Natural killer cell treated with Interleukin-12 subunit alpha and Interleukin-12 subunit beta and Interleukin-15 and Interleukin-18, amount 100 ng/mL, for 72 hours (primary cell): ENCODE measurements around the gene FADS3. TPM values are rescaled to one million over a fixed set of nuclear protein-coding genes. Genes with fewer than 3 reads are reported as not detected.
A peak's percentile ranks its signal among the peaks of the same experiment; 100 is the strongest.

Experiments
- ATAC-seq, 2 donors: fragments of 150-1000 bp; cut with Tn5 transposase in 1 of 2; sonication (Bioruptor Pico), chemical (Tn5 transposase) in 1 of 2; 2 replicates each; pipeline ENCODE4 v1.10.0; 2021
- DNase-seq: peaks from one replicate; pipeline ENCODE4 v3.0.0; 2022; ENCODE audit warnings: low spot score
- H3K27ac Mint-ChIP-seq, 2 donors: 1 replicate in 1 of 2; 2 replicates in 1 of 2; pipeline ENCODE4 v1.8.0; 2022; ENCODE audit warnings: mixed read lengths in 2 of 2, mild to moderate bottlenecking in 1 of 2, moderate library complexity in 1 of 2
- H3K27me3 Mint-ChIP-seq, 2 donors: 1 replicate in 1 of 2; 2 replicates in 1 of 2; pipeline ENCODE4 v1.8.0; 2022; ENCODE audit warnings: mixed read lengths in 2 of 2
- H3K36me3 Mint-ChIP-seq: one replicate; pipeline ENCODE4 v1.8.0; 2022; ENCODE audit warnings: mixed read lengths
- H3K4me1 Mint-ChIP-seq, 2 donors: 1 replicate in 1 of 2; 2 replicates in 1 of 2; pipeline ENCODE4 v1.8.0; 2022; ENCODE audit warnings: low read depth in 2 of 2, mixed read lengths in 2 of 2, mild to moderate bottlenecking in 1 of 2
- H3K4me3 Mint-ChIP-seq: one replicate; pipeline ENCODE4 v1.8.0; 2022; ENCODE audit warnings: mixed read lengths
- H3K9me3 Mint-ChIP-seq: 2 replicates; pipeline ENCODE4 v1.8.0; 2022; ENCODE audit warnings: mixed read lengths
- total RNA-seq, 2 donors: library from RNA; stranded (reverse); gene quantifications; one replicate each; pipeline ENCODE4 v1.2.3, GENCODE V29; 2022

Gene FADS3
- total RNA-seq, 2 donors from 2014 or later, result 13.2 to 14.0 TPM

- no peak overlapping the region for H3K27ac Mint-ChIP-seq
- H3K4me1 Mint-ChIP-seq, result peaks cover 0 to 10% of the 10 kb centered on the region in 2 donors
- H3K9me3 Mint-ChIP-seq, result no peaks in the 10 kb centered on the region
- H3K36me3 Mint-ChIP-seq, result no peaks in the 10 kb centered on the region
- H3K27me3 Mint-ChIP-seq, result peaks cover 29 to 40% of the 10 kb centered on the region in 2 donors
- ATAC-seq, result peak in 1 of 2 donors; percentile 16
- peak; percentile 54 for DNase-seq
- H3K4me3 Mint-ChIP-seq, result no peak overlapping the region
Measured at GRCh38 chr11:61919705-61920631, 28.6 kb upstream of the FADS3 start.

GRCh38 chr11:61918938-61919704 is 27.8 kb upstream of the FADS3 start:
- H3K9me3 Mint-ChIP-seq, result no peaks in the 10 kb centered on the region
- ATAC-seq, result no peak
- peaks cover 0 to 10% of the 10 kb centered on the region in 2 donors for H3K4me1 Mint-ChIP-seq
- peak; percentile 45 for DNase-seq
- H3K36me3 Mint-ChIP-seq, result no peaks in the 10 kb centered on the region
- H3K27me3 Mint-ChIP-seq, result peaks cover 29 to 45% of the 10 kb centered on the region in 2 donors
- H3K27ac Mint-ChIP-seq, result no peak overlapping the region
- no peak overlapping the region for H3K4me3 Mint-ChIP-seq

GRCh38 chr11:61918251-61918937 is 27.0 kb upstream of the FADS3 start:
- H3K4me3 Mint-ChIP-seq, result peak overlapping the region; percentile 65
- peaks cover 29 to 50% of the 10 kb centered on the region in 2 donors for H3K27me3 Mint-ChIP-seq
- H3K9me3 Mint-ChIP-seq, result no peaks in the 10 kb centered on the region
- peaks cover 0 to 10% of the 10 kb centered on the region in 2 donors for H3K4me1 Mint-ChIP-seq
- no peak for ATAC-seq
- no peak for DNase-seq
- H3K27ac Mint-ChIP-seq, result peak overlapping the region in 1 of 2 donors; percentile 69
- no peaks in the 10 kb centered on the region for H3K36me3 Mint-ChIP-seq

GRCh38 chr11:61917334-61918109 is 26.2 kb upstream of the FADS3 start, which contains the start of gene RAB3IL1:
TSS of gene RAB3IL1 (minus strand) at chr11:61917566. CDS start at chr11:61917367, 199 bp downstream.
- Mint-ChIP-seq H3K4me3 (peak within 1 kb of the TSS; percentile 65), H3K27ac (peak within 1 kb of the TSS in 1 of 2 donors; percentile 69), H3K9me3 (no peaks in the 10 kb centered on the region), H3K27me3 (peaks cover 29 to 56% of the 10 kb centered on the region in 2 donors), H3K4me1 (peaks cover 0 to 10% of the 10 kb centered on the region in 2 donors), H3K36me3 (no peaks in the 10 kb centered on the region)
- ATAC-seq (peak; percentile 26 to 50), DNase-seq (no peak)

- H3K9me3 Mint-ChIP-seq, result no peaks in the 10 kb centered on the region
- H3K36me3 Mint-ChIP-seq, result no peaks in the 10 kb centered on the region
- H3K27ac Mint-ChIP-seq, result no peak overlapping the region
- no peak for DNase-seq
- H3K4me3 Mint-ChIP-seq, result no peak overlapping the region
- peaks cover 29 to 59% of the 10 kb centered on the region in 2 donors for H3K27me3 Mint-ChIP-seq
- no peak for ATAC-seq
- peaks cover 0 to 10% of the 10 kb centered on the region in 2 donors for H3K4me1 Mint-ChIP-seq
Measured at GRCh38 chr11:61916737-61917333, 25.5 kb upstream of the FADS3 start.

GRCh38 chr11:61914471-61915171 is 23.3 kb upstream of the FADS3 start:
- Mint-ChIP-seq H3K27ac (no peak overlapping the region), H3K27me3 (peaks cover 15 to 45% of the 10 kb centered on the region in 2 donors), H3K4me1 (peaks cover 0 to 10% of the 10 kb centered on the region in 2 donors), H3K36me3 (no peaks in the 10 kb centered on the region), H3K9me3 (no peaks in the 10 kb centered on the region), H3K4me3 (no peak overlapping the region)
- no peak for ATAC-seq
- peak; percentile 51 for DNase-seq

- Mint-ChIP-seq H3K4me3 (no peak overlapping the region), H3K4me1 (peaks cover 0 to 10% of the 10 kb centered on the region in 2 donors), H3K27me3 (peaks cover 13 to 43% of the 10 kb centered on the region in 2 donors), H3K9me3 (no peaks in the 10 kb centered on the region), H3K36me3 (no peaks in the 10 kb centered on the region), H3K27ac (no peak overlapping the region)
- DNase-seq (peak; percentile 44), ATAC-seq (no peak)
Measured at GRCh38 chr11:61913699-61914395, 22.5 kb upstream of the FADS3 start.

GRCh38 chr11:61912991-61913698 is 21.8 kb upstream of the FADS3 start:
- no peak for ATAC-seq
- DNase-seq, result peak; percentile 35
- H3K27ac Mint-ChIP-seq, result no peak overlapping the region
- peaks cover 6 to 36% of the 10 kb centered on the region in 2 donors for H3K27me3 Mint-ChIP-seq
- H3K36me3 Mint-ChIP-seq, result no peaks in the 10 kb centered on the region
- H3K4me3 Mint-ChIP-seq, result no peak overlapping the region
- H3K4me1 Mint-ChIP-seq, result peaks cover 0 to 6% of the 10 kb centered on the region in 2 donors
- no peaks in the 10 kb centered on the region for H3K9me3 Mint-ChIP-seq

- peaks cover 0 to under 1% of the 10 kb centered on the region in 2 donors for H3K4me1 Mint-ChIP-seq
- no peaks in the 10 kb centered on the region for H3K9me3 Mint-ChIP-seq
- no peak overlapping the region for H3K4me3 Mint-ChIP-seq
- H3K27me3 Mint-ChIP-seq, result peaks cover under 1 to 30% of the 10 kb centered on the region in 2 donors
- no peak overlapping the region for H3K27ac Mint-ChIP-seq
- ATAC-seq, result no peak
- H3K36me3 Mint-ChIP-seq, result no peaks in the 10 kb centered on the region
- DNase-seq, result peak; percentile 10
Measured at GRCh38 chr11:61912530-61912898, 21.2 kb upstream of the FADS3 start.

GRCh38 chr11:61911701-61912529 is 20.6 kb upstream of the FADS3 start:
- Mint-ChIP-seq H3K9me3 (no peaks in the 10 kb centered on the region), H3K4me3 (no peak overlapping the region), H3K27me3 (peaks cover 0 to 30% of the 10 kb centered on the region in 2 donors), H3K4me1 (no peaks in the 10 kb centered on the region), H3K27ac (no peak overlapping the region), H3K36me3 (no peaks in the 10 kb centered on the region)
- DNase-seq, result peak; percentile 46
- no peak for ATAC-seq
